Fibroblast of mammary gland (primary cell): ENCODE data around the gene CSMD2.

Experiments
- DNase-seq: peaks from one replicate; pipeline ENCODE4 v3.0.0-alpha.2; 2010; ENCODE audit warnings: low read depth
- H3K4me3 ChIP-seq: 2 replicates; pipeline ENCODE4 v1.5.1; 2011; ENCODE audit warnings: low read depth, mild to moderate bottlenecking, low read length, moderate library complexity; ENCODE audit not compliant: control insufficient read depth
- TF ChIP-seq, protein P1 (sequence below): conservative IDR thresholded peaks from 2 replicates; pipeline ENCODE4 v1.5.1; 2011; ENCODE audit warnings: low read depth, low read length, inconsistent platforms; ENCODE audit not compliant: control insufficient read depth, insufficient read depth

CSMD2 gene

DNA sequence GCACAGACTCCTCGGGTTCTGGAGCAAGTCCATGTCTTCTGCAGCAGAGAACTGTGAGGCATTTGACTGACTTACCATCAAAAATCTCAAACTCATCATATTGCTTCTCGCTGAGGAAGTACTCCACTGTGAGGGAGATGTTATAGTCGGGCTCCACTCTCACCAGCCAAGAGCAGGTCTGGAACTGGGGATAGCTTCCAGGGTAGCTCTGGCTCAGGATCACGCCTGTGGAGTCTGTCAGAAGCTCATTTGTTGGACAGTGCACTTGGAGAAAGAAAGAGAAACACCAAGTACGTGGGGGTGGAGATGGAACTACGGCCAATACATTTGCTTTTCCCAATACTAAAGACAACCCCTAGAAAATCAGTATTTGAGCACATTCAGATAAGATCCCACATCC lies 581.5 kb downstream of the CSMD2 start:
- DNase-seq: no peak
- H3K4me3 ChIP-seq: no peak overlapping the region
- TF ChIP-seq, protein P1, sequence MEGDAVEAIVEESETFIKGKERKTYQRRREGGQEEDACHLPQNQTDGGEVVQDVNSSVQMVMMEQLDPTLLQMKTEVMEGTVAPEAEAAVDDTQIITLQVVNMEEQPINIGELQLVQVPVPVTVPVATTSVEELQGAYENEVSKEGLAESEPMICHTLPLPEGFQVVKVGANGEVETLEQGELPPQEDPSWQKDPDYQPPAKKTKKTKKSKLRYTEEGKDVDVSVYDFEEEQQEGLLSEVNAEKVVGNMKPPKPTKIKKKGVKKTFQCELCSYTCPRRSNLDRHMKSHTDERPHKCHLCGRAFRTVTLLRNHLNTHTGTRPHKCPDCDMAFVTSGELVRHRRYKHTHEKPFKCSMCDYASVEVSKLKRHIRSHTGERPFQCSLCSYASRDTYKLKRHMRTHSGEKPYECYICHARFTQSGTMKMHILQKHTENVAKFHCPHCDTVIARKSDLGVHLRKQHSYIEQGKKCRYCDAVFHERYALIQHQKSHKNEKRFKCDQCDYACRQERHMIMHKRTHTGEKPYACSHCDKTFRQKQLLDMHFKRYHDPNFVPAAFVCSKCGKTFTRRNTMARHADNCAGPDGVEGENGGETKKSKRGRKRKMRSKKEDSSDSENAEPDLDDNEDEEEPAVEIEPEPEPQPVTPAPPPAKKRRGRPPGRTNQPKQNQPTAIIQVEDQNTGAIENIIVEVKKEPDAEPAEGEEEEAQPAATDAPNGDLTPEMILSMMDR: no peak

DNA sequence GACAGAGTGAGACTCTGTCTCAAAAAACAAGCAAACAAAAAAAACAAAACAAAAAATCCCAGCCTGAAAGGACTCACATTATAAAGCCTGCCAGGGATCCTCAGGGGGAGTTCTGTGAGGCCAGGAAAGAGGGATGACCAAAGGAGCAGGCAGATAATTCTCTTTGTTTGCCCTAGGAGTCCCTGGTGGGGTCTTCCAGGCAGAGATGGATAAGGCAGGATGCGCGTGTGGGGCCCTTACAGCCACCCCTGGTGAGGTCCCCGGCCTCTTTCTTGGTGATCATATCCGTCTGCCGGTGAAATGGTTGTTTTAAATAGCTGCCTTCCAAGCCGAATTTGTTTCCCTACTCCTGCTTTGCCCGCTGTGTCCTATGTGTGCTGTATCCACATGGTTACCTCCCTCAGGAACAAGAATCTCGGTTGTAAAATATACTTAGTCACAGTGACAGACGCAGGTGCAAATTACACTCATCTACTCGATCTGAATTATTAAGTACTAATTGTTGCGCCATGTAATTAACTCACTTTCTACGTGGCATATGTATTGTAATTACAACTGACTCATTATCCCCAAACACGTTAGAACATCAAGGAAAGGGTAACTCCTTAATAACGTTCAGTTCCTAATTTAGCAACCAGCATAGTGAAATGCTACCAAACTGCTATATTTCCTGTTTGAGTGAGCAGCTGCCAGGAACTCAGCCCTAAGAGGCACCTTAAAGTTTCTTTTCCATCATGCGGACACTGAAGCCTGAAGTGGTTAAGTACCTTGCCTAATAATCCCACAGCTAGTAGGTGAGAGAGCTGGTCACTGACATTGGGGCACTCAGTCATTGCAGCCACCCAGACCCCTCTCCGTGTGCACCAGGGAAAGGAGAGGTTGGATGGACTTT lies 586.2 kb downstream of the CSMD2 start:
- no peak for DNase-seq
- TF ChIP-seq, protein P1: no peak
- no peak overlapping the region for H3K4me3 ChIP-seq

DNA sequence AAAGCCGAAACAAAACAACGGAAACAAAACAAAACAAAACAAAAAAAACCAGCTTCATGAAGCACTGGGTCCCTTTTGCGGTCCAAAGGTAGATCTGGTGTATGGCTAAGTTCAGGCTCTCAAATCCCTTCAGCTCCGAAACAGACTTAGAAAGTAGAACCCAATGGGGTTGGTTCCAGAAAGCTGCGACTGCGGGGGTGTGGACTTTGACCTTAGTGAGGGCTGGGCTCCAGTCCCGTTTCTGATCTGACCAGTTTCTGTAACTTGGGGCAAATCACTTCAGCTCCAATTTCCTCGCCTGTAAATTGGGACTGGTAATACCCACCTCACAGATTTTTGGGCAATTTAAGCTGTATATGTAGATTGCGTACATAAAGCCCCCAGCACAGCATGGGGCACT lies 587.4 kb downstream of the CSMD2 start:
- H3K4me3 ChIP-seq: no peak overlapping the region
- TF ChIP-seq, protein P1: no peak
- no peak for DNase-seq

DNA sequence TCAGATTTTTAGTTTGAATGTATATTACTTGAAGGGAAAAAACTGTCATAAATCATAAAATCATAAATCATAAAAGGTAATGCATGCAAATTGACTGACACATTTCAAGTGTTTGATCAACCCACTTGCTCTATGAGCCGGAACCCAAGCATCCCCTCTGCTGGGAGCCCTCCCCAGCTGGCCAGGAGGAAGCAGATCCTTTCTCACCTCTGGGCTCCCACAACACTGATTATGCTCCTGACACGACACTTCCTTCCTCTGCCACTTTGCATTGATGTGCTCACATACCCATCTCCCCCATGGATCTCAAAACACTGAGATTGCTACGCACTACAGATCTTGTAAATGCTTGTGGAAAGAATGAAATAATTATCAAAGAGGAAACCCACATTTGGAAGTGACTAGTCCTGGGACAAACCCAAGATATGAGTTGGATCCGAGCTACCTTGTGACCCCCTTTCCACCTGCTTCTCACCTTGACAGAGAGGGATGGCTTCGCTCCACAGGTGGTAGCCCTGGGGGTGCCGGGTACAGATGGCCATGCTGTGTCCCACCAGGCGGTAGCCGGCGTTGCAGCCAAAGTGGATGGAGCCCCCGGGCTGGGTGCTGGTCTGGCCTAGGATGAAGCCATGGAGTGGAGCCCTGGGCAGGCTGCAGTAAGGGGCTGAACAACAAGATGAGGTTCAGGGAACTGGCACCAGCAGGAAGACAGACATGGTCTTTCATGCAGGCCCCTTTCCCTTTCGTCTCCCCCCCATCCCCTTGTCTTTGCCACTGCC lies 588.0 kb downstream of the CSMD2 start:
- H3K4me3 ChIP-seq: no peak overlapping the region

DNA sequence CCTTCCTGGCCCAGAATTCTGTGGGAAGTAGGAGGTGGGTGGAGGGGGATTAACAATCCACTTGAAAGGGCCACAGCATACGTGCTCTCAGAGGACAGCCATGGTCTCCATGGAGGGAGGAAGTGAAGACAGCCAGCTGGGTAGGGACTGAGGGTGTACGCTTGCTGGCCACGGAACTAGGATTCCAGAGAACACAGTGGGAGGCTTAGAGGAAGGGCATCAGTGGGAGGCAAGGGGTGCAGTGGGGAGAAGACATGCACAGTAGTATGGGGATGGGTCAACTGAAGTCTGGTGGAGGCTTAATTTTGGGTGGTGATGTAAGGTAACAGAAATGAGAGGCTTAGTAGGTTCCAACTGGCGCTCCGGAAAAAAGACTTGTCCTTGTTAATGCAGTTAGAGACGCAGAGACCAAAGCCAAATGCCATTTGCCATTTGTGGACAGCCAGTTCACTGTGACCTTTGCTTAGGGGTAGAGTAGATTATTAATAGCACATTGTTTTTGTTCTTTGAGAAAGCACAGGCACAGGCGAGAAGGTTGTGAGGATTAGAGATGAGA lies 589.6 kb downstream of the CSMD2 start:
- no peak for DNase-seq
- TF ChIP-seq, protein P1: no peak
- H3K4me3 ChIP-seq: no peak overlapping the region

More for the DNA sequence above, 588.0 kb downstream of the CSMD2 start:
- DNase-seq: no peak
- TF ChIP-seq, protein P1: no peak

DNA sequence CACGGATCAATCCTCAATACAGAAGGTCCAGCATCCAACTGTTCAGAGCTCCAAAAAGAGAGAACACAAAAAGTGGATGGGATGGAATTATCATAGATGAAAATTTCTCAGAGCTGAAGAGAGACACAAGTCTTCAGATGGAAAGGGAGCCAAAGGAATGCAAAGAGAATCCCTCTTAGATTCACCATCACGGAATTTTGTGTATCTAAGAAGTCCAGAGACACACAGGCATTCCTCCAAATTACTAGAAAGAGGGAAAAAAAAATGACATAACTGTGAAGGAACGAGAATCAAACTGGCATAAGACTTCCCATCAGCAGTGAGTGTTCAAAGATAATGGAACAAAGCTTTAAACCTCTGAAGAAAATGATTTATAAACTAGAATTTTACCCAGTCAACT lies 591.4 kb downstream of the CSMD2 start:
- no peak overlapping the region for H3K4me3 ChIP-seq
- TF ChIP-seq, protein P1: no peak
- no peak for DNase-seq
